Measurements from ENCODE around the gene TAS2R14. TPM values are rescaled to one million over a fixed set of nuclear protein-coding genes. Genes with fewer than 3 reads are reported as not detected.

The TAS2R14 gene, protein sequence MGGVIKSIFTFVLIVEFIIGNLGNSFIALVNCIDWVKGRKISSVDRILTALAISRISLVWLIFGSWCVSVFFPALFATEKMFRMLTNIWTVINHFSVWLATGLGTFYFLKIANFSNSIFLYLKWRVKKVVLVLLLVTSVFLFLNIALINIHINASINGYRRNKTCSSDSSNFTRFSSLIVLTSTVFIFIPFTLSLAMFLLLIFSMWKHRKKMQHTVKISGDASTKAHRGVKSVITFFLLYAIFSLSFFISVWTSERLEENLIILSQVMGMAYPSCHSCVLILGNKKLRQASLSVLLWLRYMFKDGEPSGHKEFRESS
- 1.2 TPM for total RNA-seq
- long read RNA-seq, partial matches to known transcripts: 0 of 10 reads
- long read RNA-seq, other reads (novel, unspliced or antisense): 10 of 10 reads

DNA sequence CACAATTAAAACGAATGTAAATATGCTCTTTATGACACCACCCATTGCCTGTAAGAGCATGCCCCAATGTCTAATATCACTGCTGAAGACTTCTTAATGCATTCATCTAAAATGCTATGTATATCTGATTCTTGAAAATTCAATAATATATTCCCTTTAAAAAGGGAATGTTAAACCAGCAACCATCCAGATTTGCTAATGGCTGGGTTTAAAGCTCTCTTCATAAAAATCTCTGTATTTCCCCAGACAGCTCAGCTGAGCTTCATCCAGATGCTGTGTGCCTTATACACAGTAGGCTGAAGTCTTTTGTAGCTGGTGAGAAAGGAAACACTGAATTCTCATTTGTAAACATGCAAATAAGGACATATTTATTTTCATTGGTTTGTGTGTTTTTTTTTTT lies at the start of gene TAS2R14:
Gene TAS2R14 (minus strand): TSS at position 101 of the 400 bp plus-strand sequence. CDS start 56 bp downstream, at position 45.
- intact Hi-C loops (cut with DNase I): no loop called here
- DNase-seq (no peak), ATAC-seq (no peak)
- Histone ChIP-seq H3K27ac (no peak within 1 kb of the TSS), H3K9me3 (no peaks in the 10 kb centered on the region), H3K4me3 (no peak within 1 kb of the TSS), H3K4me1 (no peaks in the 10 kb centered on the region), H3K27me3 (ENCODE audit: low read depth) (no peaks in the 10 kb centered on the region), H3K36me3 (no peaks in the 10 kb centered on the region)
- TF ChIP-seq CTCF (IDR thresholded peaks at IDR 0.05): no peak

DNA sequence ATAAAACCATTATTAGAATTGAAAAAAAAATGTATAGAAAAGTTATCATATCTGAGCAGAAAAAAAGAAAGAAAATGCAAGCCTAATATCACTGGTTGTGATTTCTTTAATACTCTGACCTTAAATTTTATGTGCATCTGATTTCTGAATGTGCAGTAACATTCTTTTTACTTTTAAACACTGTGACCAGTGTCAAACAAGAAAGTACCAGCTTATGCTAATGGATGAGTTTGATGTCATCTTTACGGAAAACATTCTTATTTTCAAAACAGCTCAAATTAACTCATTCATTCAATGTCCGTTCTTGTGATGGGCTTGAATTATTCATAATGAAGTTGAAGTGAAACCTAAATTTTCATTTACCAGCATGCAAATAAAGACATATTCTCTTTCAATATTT lies 47.7 kb upstream of the TAS2R14 start, which contains the start of gene TAS2R50:
Gene TAS2R50 (minus strand): TSS at position 101 of the 400 bp plus-strand sequence. CDS start 52 bp downstream, at position 49.
- ATAC-seq (no peak), DNase-seq (no peak)
- Histone ChIP-seq H3K4me1 (no peaks in the 10 kb centered on the region), H3K9me3 (no peaks in the 10 kb centered on the region), H3K27ac (no peak within 1 kb of the TSS), H3K4me3 (no peak within 1 kb of the TSS), H3K27me3 (ENCODE audit: low read depth) (no peaks in the 10 kb centered on the region), H3K36me3 (no peaks in the 10 kb centered on the region)
- TF ChIP-seq CTCF (IDR thresholded peaks at IDR 0.05): no peak
- intact Hi-C loops (cut with DNase I): no loop called here

DNA sequence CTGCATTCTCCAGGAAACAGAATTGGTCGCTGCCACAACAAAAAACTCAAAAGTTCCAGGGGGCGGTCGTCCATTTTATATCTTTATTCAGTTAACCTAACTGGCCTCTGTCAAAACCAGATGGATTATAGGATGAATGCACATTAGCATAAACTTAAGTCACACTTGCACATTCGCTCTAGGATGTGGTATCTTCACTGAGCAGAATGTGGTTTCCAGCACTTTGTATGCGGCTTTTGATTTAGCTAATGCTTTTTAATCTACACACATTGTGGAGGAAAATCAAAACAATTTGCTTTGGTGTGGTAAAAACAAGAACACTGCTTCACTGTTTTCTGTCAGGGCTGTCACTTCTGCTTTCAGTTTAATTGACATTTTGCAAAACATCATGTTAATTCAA lies 43.2 kb upstream of the TAS2R14 start:
- Histone ChIP-seq H3K9me3 (no peaks in the 10 kb centered on the region), H3K4me3 (no peak overlapping the region), H3K27ac (no peak overlapping the region), H3K36me3 (no peaks in the 10 kb centered on the region), H3K4me1 (no peaks in the 10 kb centered on the region), H3K27me3 (ENCODE audit: low read depth) (no peaks in the 10 kb centered on the region)
- DNase-seq: no peak
- ATAC-seq: no peak
- intact Hi-C loops (cut with DNase I): no loop called here
- TF ChIP-seq CTCF (IDR thresholded peaks at IDR 0.05): no peak

GRCh38 chr12:10974965-10975364 lies 35.9 kb upstream of the TAS2R14 start:
- Histone ChIP-seq H3K4me3 (no peak overlapping the region), H3K36me3 (no peaks in the 10 kb centered on the region), H3K4me1 (no peaks in the 10 kb centered on the region), H3K27me3 (ENCODE audit: low read depth) (no peaks in the 10 kb centered on the region), H3K9me3 (no peaks in the 10 kb centered on the region), H3K27ac (no peak overlapping the region)
- ATAC-seq: no peak
- TF ChIP-seq CTCF (IDR thresholded peaks at IDR 0.05): no peak
- intact Hi-C loops (cut with DNase I): no loop called here
- no peak for DNase-seq

DNA sequence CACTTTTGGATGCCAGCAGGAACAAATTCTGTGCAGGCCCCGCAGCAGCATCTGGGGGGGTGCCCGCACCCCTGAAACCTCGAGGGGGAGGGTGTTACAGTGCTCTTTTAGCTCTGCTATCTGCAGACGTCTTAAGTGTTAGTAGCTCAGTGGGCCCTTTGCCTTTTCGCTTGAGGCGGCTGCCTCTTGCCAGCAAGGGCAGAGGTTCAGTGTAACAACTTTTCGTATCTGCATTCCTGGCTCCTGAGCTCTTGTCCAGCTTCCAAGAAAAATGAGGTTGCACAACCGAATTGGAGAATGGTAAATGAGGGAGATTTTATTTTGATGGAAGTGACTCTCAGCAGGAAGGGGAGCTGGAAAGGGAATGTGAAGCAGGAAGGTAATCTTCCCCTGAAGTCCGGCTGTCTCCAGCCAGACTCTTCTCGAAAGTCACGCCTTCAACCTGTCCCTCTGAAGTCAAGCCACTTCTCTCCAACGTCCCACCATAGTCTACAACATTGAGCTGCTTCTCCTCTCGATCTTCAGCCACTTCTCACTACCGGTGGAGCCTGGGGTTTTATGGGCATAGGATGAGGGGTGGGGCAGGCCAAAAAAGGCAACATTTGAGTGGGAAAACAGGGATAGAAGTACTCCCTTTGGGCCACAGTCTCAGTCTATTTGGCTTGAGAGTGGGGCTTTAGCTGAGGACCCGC lies 29.8 kb upstream of the TAS2R14 start:
- peaks cover 4% of the 10 kb centered on the region for H3K4me1 ChIP-seq
- peak; percentile 50 to 55 for ATAC-seq

More for the DNA sequence above, 29.8 kb upstream of the TAS2R14 start:
- no peak overlapping the region for H3K4me3 ChIP-seq
- intact Hi-C loops (cut with DNase I): no loop called here
- no peak overlapping the region for H3K27ac ChIP-seq
- no peaks in the 10 kb centered on the region for H3K36me3 ChIP-seq
- TF ChIP-seq CTCF (IDR thresholded peaks at IDR 0.05): no peak
- H3K9me3 ChIP-seq: no peaks in the 10 kb centered on the region
- peak; percentile 44 for DNase-seq
- H3K27me3 ChIP-seq (ENCODE audit: low read depth): no peaks in the 10 kb centered on the region
